Activated CD4-positive, alpha-beta memory T cell treated with anti-CD3 and anti-CD28 coated beads for 36 hours (primary cell): ENCODE measurements around the gene SPATA20. TPM values are rescaled to one million over a fixed set of nuclear protein-coding genes. Genes with fewer than 3 reads are reported as not detected.

Experiments
- CTCF ChIA-PET: fragments of 350-600 bp; sonication (Branson Sonifier 250); formaldehyde crosslinking; loops from one replicate; lab custom pipeline; 2021; ENCODE audit warnings: antibody characterized with exemption, inconsistent platforms; lab: Charles Lee
- POLR2A ChIA-PET: fragments of 350-600 bp; sonication (Branson Sonifier 250); formaldehyde crosslinking; loops from one replicate; lab custom pipeline; 2021; ENCODE audit warnings: antibody characterized with exemption; lab: Charles Lee
- DNase-seq: peaks from one replicate; pipeline ENCODE4 v3.0.0-alpha.2; 2020
- H3K27ac Mint-ChIP-seq: one replicate; pipeline ENCODE4 v1.8.0; 2021; ENCODE audit warnings: mixed read lengths
- H3K27me3 Mint-ChIP-seq: one replicate; pipeline ENCODE4 v1.8.0; 2021; ENCODE audit warnings: mixed read lengths
- H3K36me3 Mint-ChIP-seq: one replicate; pipeline ENCODE4 v1.8.0; 2021; ENCODE audit warnings: mixed read lengths
- H3K4me1 Mint-ChIP-seq: one replicate; pipeline ENCODE4 v1.8.0; 2021; ENCODE audit warnings: low read depth, mixed read lengths
- H3K4me3 Mint-ChIP-seq: one replicate; pipeline ENCODE4 v1.8.0; 2021; ENCODE audit warnings: mild to moderate bottlenecking, mixed read lengths
- H3K9me3 Mint-ChIP-seq: one replicate; pipeline ENCODE4 v1.8.0; 2021; ENCODE audit warnings: mixed read lengths
- intact Hi-C: fragments of 100-400 bp; cut with micrococcal nuclease; formaldehyde crosslinking; loops from one replicate; pipeline ENCODE4 v1.15.1; 2023
- total RNA-seq, 2 experiments: library from RNA; stranded (reverse); gene quantifications; one replicate each; pipeline ENCODE4 v1.2.3, GENCODE V29; 2021

Gene SPATA20
- 10 to 100 TPM; 22.8 to 23.4 TPM for total RNA-seq

GRCh38 chr17:50547035-50547735, at the start of gene SPATA20:
SPATA20 (plus strand) TSS chr17:50547174; CDS start chr17:50547209, 35 bp downstream.
- intact Hi-C loops: loop anchor here (1.0 to 10.0 kb wide), 5 partner anchors 14 to 408 kb away; partner anchors contain the start of gene CACNA1G
- H3K4me1 Mint-ChIP-seq: peaks cover 8% of the 10 kb centered on the region
- peak within 1 kb of the TSS; percentile 58 for H3K27ac Mint-ChIP-seq
- H3K9me3 Mint-ChIP-seq: no peaks in the 10 kb centered on the region
- H3K4me3 Mint-ChIP-seq: peak within 1 kb of the TSS; percentile 71
- H3K27me3 Mint-ChIP-seq: peaks cover 6% of the 10 kb centered on the region
- DNase-seq: peak; percentile 92
- ChIA-PET POLR2A (no interaction called here), CTCF (interaction anchor here (0.8 to 2.1 kb wide), 9 partner anchors 16 to 160 kb away, joined by 3 to 31 read pairs (median 4); no protein-coding TSS in a partner anchor)
- H3K36me3 Mint-ChIP-seq: no peaks in the 10 kb centered on the region

DNA sequence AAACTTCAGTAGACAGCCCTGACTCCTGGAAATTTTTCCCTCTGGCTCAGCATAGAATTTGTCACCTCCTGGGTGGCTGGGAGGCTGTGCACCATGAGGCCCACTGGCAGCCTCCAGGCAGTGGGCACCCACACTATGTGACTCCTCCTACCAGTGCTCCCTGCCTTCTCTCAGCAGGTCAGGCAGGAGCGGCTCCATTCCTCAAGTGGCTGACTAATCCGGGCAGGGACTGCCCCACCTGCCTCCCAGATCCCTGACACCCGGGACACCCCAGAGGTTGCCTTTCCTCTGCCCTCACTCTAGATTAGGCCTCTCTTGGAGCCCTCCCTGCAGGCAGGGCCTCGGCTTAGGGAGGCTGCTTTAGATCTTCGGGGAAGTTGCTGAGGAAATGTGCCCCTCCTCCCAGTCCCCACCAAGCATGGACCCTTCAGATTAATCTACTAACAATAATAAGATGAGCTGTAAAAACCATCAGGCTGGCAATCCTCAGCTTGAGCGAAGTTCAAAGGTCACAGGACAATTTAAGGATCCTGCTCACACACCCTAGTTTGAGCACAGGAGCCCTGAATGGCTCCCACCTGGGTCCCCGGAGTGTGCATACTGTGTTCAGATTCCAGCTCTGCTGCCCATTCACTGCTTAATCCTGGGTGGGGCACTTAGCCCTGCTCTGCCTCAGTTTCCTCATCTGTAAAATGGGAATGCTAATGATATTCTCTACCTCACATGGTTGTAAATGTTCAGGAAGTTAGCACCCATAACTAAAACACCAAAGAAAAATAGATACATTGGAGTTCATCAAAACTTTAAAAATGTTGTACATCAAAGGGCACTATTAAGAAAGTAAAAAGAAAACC, 48.7 kb upstream of the SPATA20 start:
- Mint-ChIP-seq H3K27me3 (peaks cover 2% of the 10 kb centered on the region), H3K4me3 (no peak overlapping the region), H3K27ac (no peak overlapping the region), H3K4me1 (no peaks in the 10 kb centered on the region), H3K9me3 (no peaks in the 10 kb centered on the region), H3K36me3 (no peaks in the 10 kb centered on the region)
- intact Hi-C loops: no loop called here
- CTCF ChIA-PET: interaction anchor here (1.4 kb wide), 1 partner anchor 14 kb away, joined by 3 read pairs; no protein-coding TSS in a partner anchor
- no peak for DNase-seq
- POLR2A ChIA-PET: no interaction called here

DNA sequence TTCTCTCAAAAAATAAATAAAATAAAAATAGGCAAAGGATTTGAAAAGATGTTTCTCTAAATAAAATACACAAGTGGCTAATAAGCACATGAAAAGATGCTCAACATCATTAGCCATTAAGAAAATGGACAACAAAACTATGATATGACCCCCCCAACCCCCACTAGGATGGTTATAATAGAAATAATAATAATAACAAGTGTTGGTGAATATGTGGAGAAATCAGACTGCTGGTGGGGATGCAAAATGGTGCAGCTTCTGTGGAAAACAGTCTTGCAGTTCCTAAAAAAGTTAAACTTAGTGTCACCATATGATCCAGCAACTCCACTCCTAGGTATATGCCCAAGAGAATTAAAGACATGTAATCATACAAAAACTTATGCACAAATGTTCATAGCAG, 47.7 kb upstream of the SPATA20 start:
- Mint-ChIP-seq H3K27me3 (peaks cover 2% of the 10 kb centered on the region), H3K4me3 (no peak overlapping the region), H3K9me3 (no peaks in the 10 kb centered on the region), H3K4me1 (peaks cover 6% of the 10 kb centered on the region), H3K27ac (no peak overlapping the region), H3K36me3 (no peaks in the 10 kb centered on the region)
- CTCF ChIA-PET: no interaction called here
- POLR2A ChIA-PET: no interaction called here
- no peak for DNase-seq
- intact Hi-C loops: no loop called here

GRCh38 chr17:50499721-50500120, 47.3 kb upstream of the SPATA20 start:
- Mint-ChIP-seq H3K27ac (no peak overlapping the region), H3K9me3 (no peaks in the 10 kb centered on the region), H3K4me1 (peaks cover 10% of the 10 kb centered on the region), H3K27me3 (peaks cover 2% of the 10 kb centered on the region), H3K36me3 (no peaks in the 10 kb centered on the region), H3K4me3 (no peak overlapping the region)
- POLR2A ChIA-PET: no interaction called here
- CTCF ChIA-PET: interaction anchor here (1.6 to 1.8 kb wide), 2 partner anchors 10 to 16 kb away, joined by 4 to 10 read pairs; no protein-coding TSS in a partner anchor
- intact Hi-C loops: no loop called here
- no peak for DNase-seq

DNA sequence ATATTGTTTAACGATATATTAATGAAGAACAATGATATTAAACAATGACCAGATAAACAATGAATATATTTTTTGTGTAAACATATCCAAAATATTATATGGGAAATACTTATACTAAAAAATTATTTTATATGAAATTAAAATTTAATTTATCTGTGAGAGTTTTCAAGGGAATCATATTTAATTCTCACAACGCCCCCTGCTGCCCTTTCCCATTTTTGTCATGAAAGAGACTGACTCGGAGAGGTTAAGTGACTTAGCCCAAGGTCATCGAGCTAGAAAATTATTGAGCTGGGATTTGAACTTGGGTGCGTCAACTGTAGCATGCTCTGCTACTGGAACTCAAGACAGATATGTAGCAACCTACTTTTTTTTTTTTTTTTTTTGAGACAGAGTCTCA, 45.9 kb upstream of the SPATA20 start:
- intact Hi-C loops: no loop called here
- Mint-ChIP-seq H3K27ac (no peak overlapping the region), H3K4me3 (no peak overlapping the region), H3K36me3 (no peaks in the 10 kb centered on the region), H3K9me3 (no peaks in the 10 kb centered on the region), H3K27me3 (peaks cover 2% of the 10 kb centered on the region), H3K4me1 (peaks cover 12% of the 10 kb centered on the region)
- POLR2A ChIA-PET: no interaction called here
- CTCF ChIA-PET: interaction anchor here (0.7 to 4.6 kb wide), 14 partner anchors 8 to 301 kb away, joined by 3 to 30 read pairs (median 4); partner anchors contain the start of gene RSAD1
- DNase-seq: peak; percentile 49

GRCh38 chr17:50502301-50502990, 44.5 kb upstream of the SPATA20 start:
- no peaks in the 10 kb centered on the region for H3K9me3 Mint-ChIP-seq
- no peak overlapping the region for H3K27ac Mint-ChIP-seq
- ChIA-PET POLR2A (interaction anchor here (0.9 kb wide), 1 partner anchor 9 kb away, joined by 3 read pairs; no protein-coding TSS in a partner anchor), CTCF (interaction anchor here (0.9 to 4.6 kb wide), 7 partner anchors 14 to 39 kb away, joined by 3 to 30 read pairs (median 3); partner anchors contain the start of genes EPN3 and RSAD1)
- DNase-seq: no peak
- intact Hi-C loops: no loop called here
- H3K36me3 Mint-ChIP-seq: no peaks in the 10 kb centered on the region
- H3K27me3 Mint-ChIP-seq: no peaks in the 10 kb centered on the region
- H3K4me3 Mint-ChIP-seq: no peak overlapping the region
- peaks cover 12% of the 10 kb centered on the region for H3K4me1 Mint-ChIP-seq

GRCh38 chr17:50505591-50506130, 41.3 kb upstream of the SPATA20 start:
- no peak for DNase-seq
- POLR2A ChIA-PET: interaction anchor here (1.0 kb wide), 1 partner anchor 10 kb away, joined by 3 read pairs; no protein-coding TSS in a partner anchor
- H3K4me1 Mint-ChIP-seq: peaks cover 30% of the 10 kb centered on the region
- no peaks in the 10 kb centered on the region for H3K36me3 Mint-ChIP-seq
- H3K9me3 Mint-ChIP-seq: no peaks in the 10 kb centered on the region
- intact Hi-C loops: no loop called here
- H3K4me3 Mint-ChIP-seq: no peak overlapping the region
- H3K27ac Mint-ChIP-seq: no peak overlapping the region
- CTCF ChIA-PET: interaction anchor here (0.8 to 1.8 kb wide), 5 partner anchors 18 to 123 kb away, joined by 3 to 5 read pairs (median 4); partner anchors contain the start of genes LRRC59 and RSAD1
- H3K27me3 Mint-ChIP-seq: no peaks in the 10 kb centered on the region

DNA sequence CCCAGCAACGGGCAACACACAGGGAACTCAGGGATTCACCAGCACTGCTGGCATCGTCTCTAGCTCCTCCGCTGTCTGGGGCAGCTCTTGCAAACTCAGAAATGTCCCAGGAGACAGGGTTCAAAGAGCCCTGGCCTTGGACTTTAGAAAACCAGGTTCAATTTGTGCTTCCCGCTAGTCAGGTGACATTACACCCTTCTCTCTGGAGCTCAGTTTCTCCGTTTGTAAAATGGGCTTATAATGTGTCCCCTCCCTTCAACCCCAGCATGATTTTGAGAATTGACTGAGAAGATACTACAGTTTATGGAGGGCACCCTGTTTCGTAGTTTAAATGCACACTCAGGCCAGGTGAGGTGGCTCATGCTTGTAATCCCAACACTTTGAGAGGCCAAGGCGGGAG, 40.7 kb upstream of the SPATA20 start:
- no peak for DNase-seq
- ChIA-PET POLR2A (interaction anchor here (1.0 kb wide), 1 partner anchor 9 kb away, joined by 3 read pairs; no protein-coding TSS in a partner anchor), CTCF (interaction anchor here (1.0 to 1.8 kb wide), 5 partner anchors 18 to 306 kb away, joined by 3 to 5 read pairs (median 4); partner anchors contain the start of genes LRRC59 and RSAD1)
- Mint-ChIP-seq H3K27me3 (no peaks in the 10 kb centered on the region), H3K36me3 (no peaks in the 10 kb centered on the region), H3K9me3 (no peaks in the 10 kb centered on the region), H3K4me1 (peaks cover 36% of the 10 kb centered on the region), H3K27ac (no peak overlapping the region), H3K4me3 (no peak overlapping the region)
- intact Hi-C loops: no loop called here

GRCh38 chr17:50507871-50508572, 39.0 kb upstream of the SPATA20 start, which contains the start of gene MYCBPAP:
MYCBPAP (plus strand) TSS chr17:50508439; CDS start chr17:50508675, 236 bp downstream.
- Mint-ChIP-seq H3K9me3 (no peaks in the 10 kb centered on the region), H3K27ac (peak within 1 kb of the TSS; percentile 82), H3K36me3 (no peaks in the 10 kb centered on the region), H3K4me3 (peak within 1 kb of the TSS; percentile 95), H3K27me3 (no peaks in the 10 kb centered on the region), H3K4me1 (peaks cover 49% of the 10 kb centered on the region)
- ChIA-PET POLR2A (no interaction called here), CTCF (interaction anchor here (1.2 to 1.4 kb wide), 2 partner anchors 29 to 34 kb away, joined by 3 to 7 read pairs; partner anchors contain the start of gene RSAD1)
- peak; percentile 90 for DNase-seq
- intact Hi-C loops: no loop called here

GRCh38 chr17:50508573-50509460, 38.2 kb upstream of the SPATA20 start:
- CTCF ChIA-PET: interaction anchor here (0.7 to 1.8 kb wide), 3 partner anchors 8 to 27 kb away, joined by 4 to 5 read pairs (median 5); no protein-coding TSS in a partner anchor
- Mint-ChIP-seq H3K27ac (peak overlapping the region; percentile 81), H3K4me3 (peak overlapping the region; percentile 95), H3K9me3 (no peaks in the 10 kb centered on the region), H3K4me1 (peaks cover 45% of the 10 kb centered on the region), H3K27me3 (no peaks in the 10 kb centered on the region), H3K36me3 (no peaks in the 10 kb centered on the region)
- intact Hi-C loops: no loop called here
- no peak for DNase-seq
- POLR2A ChIA-PET: interaction anchor here (1.9 kb wide), 1 partner anchor 163 kb away, joined by 4 read pairs; the partner anchor contains the start of gene XYLT2
